HG03039 (cell line): ENCODE data around the gene ADGRG6.

ENCODE experiments used
- ATAC-seq: cut with Tn5 transposase; IDR thresholded peaks from one replicate; pipeline ENCODE4 v1.9.1; 2021; ENCODE audit warnings: mild to moderate bottlenecking, moderate library complexity; ENCODE audit not compliant: unreplicated experiment

The ADGRG6 gene

GRCh38 chr6:142373268-142374090 lies 71.7 kb downstream of the ADGRG6 start:
- ATAC-seq = no peak

DNA sequence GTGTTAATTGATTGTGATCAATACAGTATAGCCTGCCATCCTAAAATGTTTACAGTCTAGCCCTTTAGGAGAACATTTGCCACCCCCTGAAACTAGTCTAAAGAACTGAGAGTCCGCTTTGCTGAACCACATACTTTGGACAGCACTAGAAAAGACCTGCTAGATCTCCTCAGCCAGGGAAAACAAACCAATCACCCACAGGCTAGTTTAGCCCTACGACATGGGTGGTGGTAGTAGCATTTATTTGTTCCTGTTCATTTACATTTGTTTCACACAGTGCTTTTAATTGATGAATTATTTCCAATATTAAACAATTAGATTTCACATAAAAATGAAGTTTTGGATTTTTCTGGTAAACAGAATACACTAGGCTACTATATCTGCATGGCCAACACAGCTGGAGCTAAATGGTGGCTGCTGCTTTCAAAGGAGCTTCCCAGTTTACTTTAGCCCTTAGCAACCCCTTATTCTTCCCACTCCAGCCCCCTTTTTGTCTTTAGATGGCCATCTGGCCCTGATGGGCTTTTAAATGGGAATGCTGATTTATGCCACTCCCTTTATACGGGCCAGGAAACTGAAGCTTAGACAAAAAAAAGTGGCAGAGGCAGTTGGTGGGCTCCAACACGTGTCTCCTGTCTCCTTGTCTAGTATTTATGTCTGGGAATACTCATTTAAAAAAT lies 72.4 kb downstream of the ADGRG6 start:
- ATAC-seq = no peak

- ATAC-seq = no peak
Observed at GRCh38 chr6:142374965-142375733, 73.3 kb downstream of the ADGRG6 start.

GRCh38 chr6:142376115-142376514 lies 74.3 kb downstream of the ADGRG6 start:
- ATAC-seq = no peak

DNA sequence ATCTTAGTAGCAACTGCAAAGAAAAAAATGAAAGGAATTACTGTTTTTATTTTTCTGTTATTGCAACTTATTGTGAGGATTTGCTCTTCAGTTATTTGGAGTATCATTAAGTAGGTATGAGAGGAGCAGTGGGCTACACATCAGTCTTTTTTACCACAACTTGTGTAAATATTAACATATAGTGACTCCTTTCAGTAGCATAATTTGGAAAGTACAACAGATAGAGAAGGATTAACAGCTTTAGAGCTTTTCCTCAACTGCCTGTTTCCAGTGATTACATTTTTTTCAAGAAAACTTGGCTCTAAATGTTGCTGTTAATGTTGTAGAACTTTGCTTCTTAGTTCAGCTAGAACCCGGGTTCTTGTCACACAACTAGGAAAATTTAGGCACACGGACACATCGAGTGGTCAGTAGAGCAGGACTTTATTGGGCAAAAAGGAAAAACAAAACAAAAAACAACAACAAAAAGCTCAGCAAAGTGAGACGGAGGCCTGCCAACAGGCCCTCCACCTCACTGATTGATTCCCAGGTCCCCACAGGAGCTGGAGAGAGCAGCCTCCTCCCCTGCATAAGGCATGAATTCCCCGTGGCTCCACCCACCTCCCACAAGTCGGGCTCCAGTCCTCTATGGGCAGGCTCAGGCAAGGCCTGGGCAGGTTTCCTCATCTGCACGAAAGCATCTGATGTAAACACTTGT lies 75.1 kb downstream of the ADGRG6 start:
- ATAC-seq = no peak

DNA sequence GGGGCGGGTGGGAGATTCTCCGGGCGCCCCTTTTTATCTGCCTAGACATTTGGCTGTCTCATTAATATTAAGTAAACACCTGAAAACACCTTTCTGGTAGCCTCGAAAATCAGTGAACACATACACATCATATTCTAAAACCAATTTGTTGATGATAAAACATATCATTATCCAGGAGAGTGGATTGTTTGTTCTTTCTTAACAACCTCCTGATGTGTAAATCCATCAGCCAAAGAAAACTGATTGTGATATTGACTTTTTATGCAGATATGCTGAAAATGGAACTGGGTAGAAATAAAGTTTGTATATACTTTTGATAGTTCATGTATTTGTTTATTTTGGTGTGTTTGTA lies 75.7 kb downstream of the ADGRG6 start:
- no peak for ATAC-seq

DNA sequence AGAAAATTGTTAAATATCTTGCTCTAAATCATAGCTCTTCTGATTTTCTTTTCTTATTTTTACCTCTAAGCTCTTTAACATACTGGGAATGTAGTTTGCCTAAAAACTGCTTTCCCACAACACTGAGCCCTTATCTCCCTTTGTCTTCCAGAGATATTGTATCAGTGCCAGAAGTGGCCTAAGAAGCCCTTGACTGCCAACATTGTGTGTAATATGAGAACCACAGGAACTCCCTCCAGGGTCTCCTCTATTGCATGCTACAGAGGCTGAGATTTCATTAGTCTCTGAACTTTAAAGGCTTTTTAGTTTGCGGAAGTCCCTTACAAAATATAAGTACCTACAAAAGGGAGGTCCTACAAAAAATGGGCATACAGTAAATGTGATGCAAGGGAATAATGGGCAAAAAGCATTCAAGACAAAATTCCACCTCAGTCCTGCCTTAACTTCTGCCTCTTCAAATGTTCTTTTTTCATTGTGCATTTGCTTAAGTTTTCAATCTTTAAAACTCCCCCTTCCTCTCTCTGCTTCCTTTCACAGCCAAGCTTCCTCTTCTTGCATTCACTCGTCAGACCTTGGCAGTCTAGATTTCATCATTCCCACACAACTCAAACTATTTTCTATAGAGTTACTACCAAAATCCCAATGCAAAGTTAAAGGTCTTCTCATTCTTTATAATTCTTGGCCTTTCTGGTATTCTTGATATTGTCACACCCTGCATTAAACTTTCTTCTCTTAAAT lies 76.5 kb downstream of the ADGRG6 start:
- no peak for ATAC-seq

GRCh38 chr6:142380626-142381025 lies 78.8 kb downstream of the ADGRG6 start:
- ATAC-seq = no peak

DNA sequence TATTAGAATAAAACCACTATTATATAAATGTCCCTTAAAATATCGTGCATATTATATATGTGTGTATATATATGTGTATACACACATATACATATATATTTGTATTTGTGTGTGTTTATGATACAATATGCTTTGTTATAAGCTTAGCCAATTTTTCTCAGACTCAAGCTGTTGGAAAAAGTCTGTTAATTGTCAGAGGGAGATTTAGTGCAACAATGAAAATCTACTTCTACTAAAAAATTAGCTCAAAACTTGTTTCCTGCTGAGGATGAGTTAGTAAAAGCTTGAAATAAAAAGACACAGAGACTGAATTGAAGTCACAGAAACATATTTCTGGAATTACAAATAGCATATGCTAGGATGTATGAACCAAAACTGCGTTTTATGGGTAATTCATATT lies 79.4 kb downstream of the ADGRG6 start:
- ATAC-seq = no peak

GRCh38 chr6:142381845-142382378 lies 80.1 kb downstream of the ADGRG6 start:
- no peak for ATAC-seq

DNA sequence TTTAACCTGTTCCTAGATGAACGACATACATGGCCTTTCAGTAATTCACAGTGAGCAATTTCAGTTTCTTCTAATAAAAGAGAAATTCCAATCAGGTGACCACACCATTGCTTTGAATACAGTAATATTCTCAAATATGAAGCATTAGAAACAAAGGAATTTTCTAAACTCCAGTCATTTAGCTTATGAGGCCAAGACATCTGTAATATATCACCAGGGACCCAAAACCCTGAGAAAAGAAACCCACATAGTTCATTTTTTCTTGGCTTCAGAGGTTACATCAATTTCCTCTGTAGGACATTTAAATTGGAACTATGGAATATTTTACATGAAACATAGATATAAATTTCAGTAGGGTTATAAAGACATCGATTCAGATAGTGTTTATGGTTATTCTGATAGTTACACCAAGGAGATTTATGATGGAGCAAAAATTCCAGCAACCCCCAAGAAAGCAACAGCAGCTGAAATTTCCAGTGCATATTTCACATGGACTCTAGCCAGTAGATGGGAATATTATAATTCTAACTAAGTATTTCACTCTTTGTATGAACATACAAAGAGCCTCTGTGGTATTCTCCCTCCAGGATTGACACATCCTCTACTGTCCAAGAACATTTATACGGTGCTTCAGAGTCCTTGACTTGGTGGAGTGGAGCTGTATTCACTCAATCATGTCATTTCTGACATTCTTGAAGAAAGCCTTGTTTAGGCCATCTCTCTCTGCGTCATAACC lies 82.9 kb downstream of the ADGRG6 start:
- ATAC-seq = no peak

DNA sequence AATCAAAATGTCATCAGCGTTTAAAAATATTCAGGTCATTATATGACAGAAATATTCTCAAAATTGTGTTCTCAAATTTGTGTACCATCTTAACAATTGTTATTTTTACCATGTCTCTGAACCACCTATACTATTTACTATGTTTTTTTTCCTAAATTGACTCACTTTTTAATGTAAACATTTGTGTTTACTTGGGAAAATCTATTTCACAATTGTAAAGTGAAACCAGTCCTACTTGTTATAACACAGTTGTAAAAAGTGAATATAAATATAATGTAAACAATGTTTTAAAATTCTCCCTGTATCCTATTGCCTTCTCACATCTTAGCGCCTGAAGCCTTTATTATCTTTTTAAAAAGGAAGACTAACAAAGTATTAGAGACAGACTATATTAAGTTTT lies 83.5 kb downstream of the ADGRG6 start:
- no peak for ATAC-seq

DNA sequence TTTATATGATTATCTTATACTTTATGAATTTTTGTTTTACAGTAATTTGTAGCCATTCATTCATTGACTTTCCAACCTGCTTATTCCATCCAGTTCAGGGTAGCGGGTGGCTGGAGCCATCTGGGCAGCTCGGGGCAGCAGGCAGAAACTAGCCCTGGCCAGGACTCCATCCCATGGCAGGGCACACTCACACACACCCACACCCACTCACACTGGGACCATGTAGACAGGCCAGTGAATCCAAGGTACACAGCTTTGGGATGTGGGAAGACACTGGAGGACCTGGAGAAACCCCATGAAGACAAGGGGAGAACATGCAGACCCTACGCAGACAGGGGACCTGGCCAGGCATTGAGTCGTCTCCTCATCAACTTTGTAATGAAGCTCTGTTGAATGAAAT lies 84.8 kb downstream of the ADGRG6 start:
- no peak for ATAC-seq

GRCh38 chr6:142387997-142388815 lies 86.4 kb downstream of the ADGRG6 start:
- no peak for ATAC-seq

GRCh38 chr6:142395266-142395665 lies 93.5 kb downstream of the ADGRG6 start:
- ATAC-seq = no peak

DNA sequence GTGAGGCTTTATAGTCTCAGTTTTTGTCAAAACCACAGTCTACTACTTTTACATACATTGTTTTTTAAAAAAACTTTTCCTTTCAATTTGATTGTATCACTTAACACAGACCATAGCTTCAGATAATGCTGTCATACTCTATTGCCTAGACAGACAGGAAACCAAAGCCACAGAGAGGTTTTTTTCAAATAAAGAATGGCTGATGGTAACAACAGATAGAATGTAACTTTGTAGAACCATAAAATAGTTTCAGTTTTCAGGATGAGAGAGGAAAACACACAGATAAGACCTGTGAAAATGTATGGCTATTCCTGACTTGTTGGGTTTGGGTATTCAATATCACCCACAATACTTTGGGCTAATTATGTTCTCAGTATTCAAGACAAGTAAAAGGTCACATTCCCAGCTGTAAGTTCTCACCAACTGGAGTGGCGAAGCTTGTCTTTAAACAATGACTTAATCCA lies 94.0 kb downstream of the ADGRG6 start:
- peak; percentile 95 for ATAC-seq

DNA sequence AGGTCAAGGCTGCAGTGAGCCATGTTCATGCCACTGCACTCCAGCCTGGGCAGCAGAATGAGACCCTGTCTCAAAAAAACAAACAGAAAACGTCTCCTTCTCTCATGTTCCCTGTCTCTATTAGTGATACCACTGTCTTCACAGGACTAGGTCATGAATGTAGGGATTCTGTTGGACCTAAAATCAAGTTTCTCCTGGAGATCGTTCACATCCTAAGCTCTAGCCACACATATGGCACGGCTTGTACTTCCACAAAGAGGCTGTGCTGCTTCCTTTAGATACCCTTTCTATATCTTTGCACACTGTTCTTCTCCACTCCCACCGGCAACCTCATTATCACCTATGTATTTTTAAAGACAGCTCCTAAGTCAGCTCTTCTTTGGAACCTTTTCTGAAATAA lies 96.5 kb downstream of the ADGRG6 start:
- no peak for ATAC-seq

GRCh38 chr6:142399739-142400138 lies 97.9 kb downstream of the ADGRG6 start:
- no peak for ATAC-seq

- no peak for ATAC-seq
Observed at GRCh38 chr6:142400495-142400894, 98.7 kb downstream of the ADGRG6 start.
